Cardiac muscle cell (in vitro differentiated cells and primary cell): ENCODE results near the gene TBCD. TPM values are rescaled to one million over a fixed set of nuclear protein-coding genes. Genes with fewer than 3 reads are reported as not detected.

Experiments used
- DNase-seq, 2 donors: peaks; one replicate each; pipeline versions ENCODE4 v3.0.0 to v3.0.0-alpha.2; 2010 to 2017; ENCODE audit warnings: low read depth in 1 of 2, low spot score in 1 of 2
- H3K27ac ChIP-seq: fragments of 200-600 bp; sonication (generic); 2 replicates; pipeline ENCODE4 v1.5.1; 2016
- H3K27me3 ChIP-seq: fragments of 200-600 bp; sonication (generic); 2 replicates; pipeline ENCODE4 v1.6.0; 2016; ENCODE audit warnings: control low read depth
- H3K36me3 ChIP-seq: fragments of 200-600 bp; sonication (generic); 2 replicates; pipeline ENCODE4 v1.5.1; 2016; ENCODE audit warnings: control low read depth
- H3K4me1 ChIP-seq: fragments of 200-600 bp; sonication (generic); 2 replicates; pipeline ENCODE4 v1.8.1; 2017; ENCODE audit warnings: low read depth, mild to moderate bottlenecking, mixed run types
- H3K4me3 ChIP-seq: fragments of 200-600 bp; sonication (generic); 2 replicates; pipeline ENCODE4 v1.5.1; 2016; ENCODE audit warnings: mild to moderate bottlenecking
- H3K9me3 ChIP-seq: fragments of 200-600 bp; sonication (generic); 2 replicates; pipeline ENCODE4 v1.5.1; 2017; ENCODE audit warnings: low read depth, mild to moderate bottlenecking, control low read depth
- CTCF ChIP-seq: IDR thresholded peaks from 2 replicates; pipeline ENCODE4 v1.5.1; 2012; ENCODE audit warnings: low read depth, mild to moderate bottlenecking, low read length
- polyA plus RNA-seq: library from polyadenylated mRNA; unstranded; fragments of >200 nt; fragmentation: Nextera tagmentation; extraction: Ambion mirVana; gene quantifications from 2 replicates; pipeline ENCODE4 v1.2.1, GENCODE V29; 2016
- total RNA-seq: library from RNA; depleted of rRNA; stranded (reverse); fragments of >200 nt; gene quantifications from 2 replicates; pipeline ENCODE4 v1.2.3, GENCODE V29; 2016

Gene TBCD
- total and polyA plus RNA-seq, 2 experiments from 2014 or later, result 55.7 to 66.0 TPM

- H3K27ac ChIP-seq, result no peak overlapping the region
- no peak overlapping the region for H3K4me3 ChIP-seq
- H3K27me3 ChIP-seq, result no peaks in the 10 kb centered on the region
- no peaks in the 10 kb centered on the region for H3K9me3 ChIP-seq
- peaks cover 13% of the 10 kb centered on the region for H3K36me3 ChIP-seq
- DNase-seq, result no peak
- H3K4me1 ChIP-seq, result no peaks in the 10 kb centered on the region
- TF ChIP-seq CTCF, result no peak
Measured at GRCh38 chr17:82926081-82926480, 174.2 kb downstream of the TBCD start.

DNA sequence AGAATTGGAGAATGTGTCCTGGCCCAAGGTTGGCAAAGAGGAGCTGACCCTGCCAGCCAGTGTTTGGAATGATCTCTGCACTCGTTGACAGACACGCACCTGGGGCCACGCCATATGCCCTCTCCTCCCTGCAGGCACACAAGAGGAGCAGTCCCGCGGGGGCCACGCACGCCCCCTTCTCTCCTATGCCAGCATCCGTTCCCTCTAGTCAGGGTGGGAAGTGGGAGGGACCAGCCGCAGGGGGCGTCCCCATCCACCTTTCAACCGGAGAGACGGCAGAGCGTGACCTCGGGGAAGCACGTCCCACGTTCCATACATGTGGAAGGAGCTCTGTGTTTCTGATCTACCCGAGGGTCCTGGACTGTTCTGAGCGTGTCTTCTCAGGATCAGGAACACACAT, 174.9 kb downstream of the TBCD start:
- Histone ChIP-seq H3K27ac (no peak overlapping the region), H3K36me3 (peaks cover 13% of the 10 kb centered on the region), H3K4me1 (no peaks in the 10 kb centered on the region), H3K27me3 (no peaks in the 10 kb centered on the region), H3K4me3 (no peak overlapping the region), H3K9me3 (no peaks in the 10 kb centered on the region)
- DNase-seq, result no peak
- TF ChIP-seq CTCF, result no peak

DNA sequence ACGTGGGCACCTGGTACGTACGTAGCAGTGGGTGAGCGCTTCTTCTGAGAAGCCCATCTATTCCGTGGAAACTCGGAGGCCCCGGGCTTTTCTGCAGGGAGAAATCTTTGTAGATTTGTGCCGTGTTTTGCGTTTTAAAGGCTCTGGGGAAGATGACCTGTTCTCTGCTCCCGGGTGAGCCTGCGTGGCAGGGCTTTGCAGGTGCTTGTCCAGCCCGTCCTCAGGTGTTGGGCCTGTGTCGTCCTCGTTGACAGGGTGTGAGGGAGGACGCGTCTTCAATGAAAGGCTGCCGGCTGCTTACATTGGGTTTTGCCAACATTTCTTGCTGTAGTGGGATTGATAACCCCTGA, 175.4 kb downstream of the TBCD start:
- DNase-seq, result no peak
- no peak overlapping the region for H3K27ac ChIP-seq
- peaks cover 13% of the 10 kb centered on the region for H3K36me3 ChIP-seq
- H3K4me1 ChIP-seq, result no peaks in the 10 kb centered on the region
- no peak overlapping the region for H3K4me3 ChIP-seq
- no peak for TF ChIP-seq CTCF
- no peaks in the 10 kb centered on the region for H3K27me3 ChIP-seq
- no peaks in the 10 kb centered on the region for H3K9me3 ChIP-seq

- Histone ChIP-seq H3K27me3 (no peaks in the 10 kb centered on the region), H3K27ac (no peak overlapping the region), H3K4me3 (no peak overlapping the region), H3K9me3 (no peaks in the 10 kb centered on the region), H3K36me3 (peaks cover 13% of the 10 kb centered on the region), H3K4me1 (no peaks in the 10 kb centered on the region)
- no peak for TF ChIP-seq CTCF
- DNase-seq, result no peak
Measured at GRCh38 chr17:82927661-82928601, 176.1 kb downstream of the TBCD start.

- H3K27me3 ChIP-seq, result no peaks in the 10 kb centered on the region
- H3K4me3 ChIP-seq, result no peak overlapping the region
- H3K9me3 ChIP-seq, result no peaks in the 10 kb centered on the region
- H3K27ac ChIP-seq, result no peak overlapping the region
- DNase-seq, result no peak
- peaks cover 13% of the 10 kb centered on the region for H3K36me3 ChIP-seq
- TF ChIP-seq CTCF, result no peak
- H3K4me1 ChIP-seq, result no peaks in the 10 kb centered on the region
Measured at GRCh38 chr17:82929011-82929622, 177.3 kb downstream of the TBCD start.
